Suppressor macrophage treated with lipopolysaccharide for 1 hour (primary cell): ENCODE data around the gene LRP1B.
"Not testable (repeated sequence)": the region's sequence is repeated elsewhere in the genome, so short reads cannot be mapped to it uniquely, and the experiment has no call there.

Experiments used
- DNase-seq, 3 donors: peaks; one replicate each; pipeline ENCODE4 v3.0.0-alpha.2; 2020 to 2022

LRP1B gene

GRCh38 chr2:141869572-141869971 lies 261.2 kb downstream of the LRP1B start:
- DNase-seq, result no peak

- DNase-seq, result no peak
Observed at GRCh38 chr2:141863964-141864363, 266.9 kb downstream of the LRP1B start.

GRCh38 chr2:141856215-141856919 lies 274.4 kb downstream of the LRP1B start:
- no peak for DNase-seq

- no peak for DNase-seq
Observed at GRCh38 chr2:141848191-141848590, 282.6 kb downstream of the LRP1B start.

- no peak for DNase-seq
Observed at GRCh38 chr2:141844231-141844630, 286.6 kb downstream of the LRP1B start.

- no peak for DNase-seq
Observed at GRCh38 chr2:141835103-141835502, 295.7 kb downstream of the LRP1B start.

GRCh38 chr2:141828761-141829160 lies 302.1 kb downstream of the LRP1B start:
- DNase-seq, result no peak

- DNase-seq, result no peak
Observed at GRCh38 chr2:141824790-141825189, 306.0 kb downstream of the LRP1B start.

GRCh38 chr2:141820893-141821292 lies 309.9 kb downstream of the LRP1B start:
- DNase-seq, result no peak

GRCh38 chr2:141815320-141815719 lies 315.5 kb downstream of the LRP1B start:
- DNase-seq, result not testable (repeated sequence)

GRCh38 chr2:141814150-141814549 lies 316.7 kb downstream of the LRP1B start:
- DNase-seq, result no peak

- DNase-seq, result no peak
Observed at GRCh38 chr2:141810148-141810547, 320.7 kb downstream of the LRP1B start.

- DNase-seq, result no peak
Observed at GRCh38 chr2:141806090-141806489, 324.7 kb downstream of the LRP1B start.

GRCh38 chr2:141805302-141805701 lies 325.5 kb downstream of the LRP1B start:
- no peak for DNase-seq

GRCh38 chr2:141796449-141796848 lies 334.4 kb downstream of the LRP1B start:
- DNase-seq, result no peak

GRCh38 chr2:141791521-141791920 lies 339.3 kb downstream of the LRP1B start:
- no peak for DNase-seq

GRCh38 chr2:141782574-141782973 lies 348.2 kb downstream of the LRP1B start:
- DNase-seq, result no peak

GRCh38 chr2:141778315-141778835 lies 352.4 kb downstream of the LRP1B start:
- no peak for DNase-seq

GRCh38 chr2:141770530-141770929 lies 360.3 kb downstream of the LRP1B start:
- DNase-seq, result no peak

GRCh38 chr2:141767691-141768090 lies 363.1 kb downstream of the LRP1B start:
- DNase-seq, result no peak

GRCh38 chr2:141767051-141767450 lies 363.8 kb downstream of the LRP1B start:
- DNase-seq, result no peak

- no peak for DNase-seq
Observed at GRCh38 chr2:141766225-141766624, 364.6 kb downstream of the LRP1B start.

GRCh38 chr2:141748616-141749015 lies 382.2 kb downstream of the LRP1B start:
- no peak for DNase-seq

GRCh38 chr2:141741652-141742051 lies 389.2 kb downstream of the LRP1B start:
- DNase-seq, result no peak
